Activated naive CD4-positive, alpha-beta T cell treated with anti-CD3 and anti-CD28 coated beads, Interleukin-2, amount 50 U/mL, for 24 hours (primary cell): ENCODE results near the gene ATP2B2.
A peak's percentile ranks its signal among the peaks of the same experiment; 100 is the strongest.

Experiments
- H3K27ac Mint-ChIP-seq: one replicate; pipeline ENCODE4 v1.8.0; 2021; ENCODE audit warnings: mild to moderate bottlenecking, mixed read lengths
- H3K27me3 Mint-ChIP-seq: one replicate; pipeline ENCODE4 v1.8.0; 2021; ENCODE audit warnings: mixed read lengths
- H3K36me3 Mint-ChIP-seq: one replicate; pipeline ENCODE4 v1.8.0; 2021; ENCODE audit warnings: mixed read lengths
- H3K4me1 Mint-ChIP-seq: one replicate; pipeline ENCODE4 v1.8.0; 2021; ENCODE audit warnings: mixed read lengths
- H3K4me3 Mint-ChIP-seq: one replicate; pipeline ENCODE4 v1.8.0; 2021; ENCODE audit warnings: mild to moderate bottlenecking, mixed read lengths
- H3K9me3 Mint-ChIP-seq: one replicate; pipeline ENCODE4 v1.8.0; 2021; ENCODE audit warnings: mixed read lengths

ATP2B2 gene

DNA sequence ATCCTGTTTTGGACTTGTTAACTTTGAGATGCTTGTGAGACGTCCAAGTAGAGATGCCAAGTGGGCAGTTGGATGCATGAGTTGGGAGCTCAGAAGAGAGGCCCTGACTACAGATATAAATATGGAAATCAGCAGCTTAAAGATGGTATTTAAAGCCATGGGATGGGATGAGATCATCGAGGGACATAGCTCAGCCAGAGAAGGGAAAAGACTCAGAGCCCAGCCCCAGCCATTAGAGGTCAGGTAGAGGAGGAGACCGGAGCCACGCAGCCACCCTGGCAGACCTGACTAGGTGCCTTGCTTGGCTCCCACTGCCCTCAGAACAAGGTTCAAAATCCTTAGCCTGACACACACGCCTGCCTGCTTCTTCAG is 31.1 kb downstream of the ATP2B2 start:
- peaks cover 4% of the 10 kb centered on the region for H3K4me1 Mint-ChIP-seq
- H3K27ac Mint-ChIP-seq, result no peak overlapping the region
- H3K4me3 Mint-ChIP-seq, result no peak overlapping the region
- peaks cover 2% of the 10 kb centered on the region for H3K36me3 Mint-ChIP-seq
- peaks cover 5% of the 10 kb centered on the region for H3K27me3 Mint-ChIP-seq
- H3K9me3 Mint-ChIP-seq, result peaks cover 6% of the 10 kb centered on the region

GRCh38 chr3:10473581-10474274 is 31.7 kb downstream of the ATP2B2 start:
- no peak overlapping the region for H3K4me3 Mint-ChIP-seq
- peaks cover 7% of the 10 kb centered on the region for H3K27me3 Mint-ChIP-seq
- H3K36me3 Mint-ChIP-seq, result peaks cover 2% of the 10 kb centered on the region
- H3K27ac Mint-ChIP-seq, result no peak overlapping the region
- H3K4me1 Mint-ChIP-seq, result peaks cover 4% of the 10 kb centered on the region
- peaks cover 6% of the 10 kb centered on the region for H3K9me3 Mint-ChIP-seq

GRCh38 chr3:10472877-10473440 is 32.4 kb downstream of the ATP2B2 start:
- Mint-ChIP-seq H3K4me3 (no peak overlapping the region), H3K9me3 (no peaks in the 10 kb centered on the region), H3K36me3 (no peaks in the 10 kb centered on the region), H3K27ac (peak overlapping the region; percentile 5), H3K4me1 (peaks cover 4% of the 10 kb centered on the region), H3K27me3 (peaks cover 7% of the 10 kb centered on the region)

DNA sequence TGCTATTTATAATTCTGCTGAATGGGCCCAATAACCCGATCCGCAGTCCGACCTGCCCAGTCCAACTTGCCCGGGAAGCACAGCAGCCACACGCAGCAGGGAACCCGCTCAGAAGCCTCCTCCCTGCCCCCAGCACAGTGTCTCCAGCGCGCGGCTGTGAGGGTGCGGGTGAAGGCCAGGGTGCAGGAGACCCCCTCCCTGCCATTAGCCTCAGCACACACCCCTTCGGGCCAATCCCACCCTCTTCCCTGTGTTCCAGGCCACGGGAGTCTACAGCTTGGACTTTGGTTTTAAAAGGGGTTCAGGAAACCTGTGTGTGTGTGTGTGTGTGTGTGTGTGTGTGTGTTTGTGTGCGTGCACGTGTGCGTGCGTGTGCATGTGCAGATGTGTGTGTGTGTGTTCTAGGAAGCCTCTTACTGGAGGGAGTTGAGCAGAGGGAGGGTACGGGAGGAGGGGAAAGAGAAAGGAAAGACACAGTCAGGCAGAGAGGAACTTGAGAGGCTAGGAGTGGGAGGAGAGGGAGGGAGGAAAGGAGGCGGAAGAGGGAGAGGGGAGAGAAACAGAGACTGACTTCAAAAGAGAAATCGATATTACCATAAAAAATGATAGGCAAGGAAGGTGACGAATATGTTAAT is 34.2 kb downstream of the ATP2B2 start:
- Mint-ChIP-seq H3K36me3 (no peaks in the 10 kb centered on the region), H3K4me1 (peaks cover 4% of the 10 kb centered on the region), H3K27ac (no peak overlapping the region), H3K4me3 (no peak overlapping the region), H3K27me3 (peaks cover 7% of the 10 kb centered on the region), H3K9me3 (no peaks in the 10 kb centered on the region)

DNA sequence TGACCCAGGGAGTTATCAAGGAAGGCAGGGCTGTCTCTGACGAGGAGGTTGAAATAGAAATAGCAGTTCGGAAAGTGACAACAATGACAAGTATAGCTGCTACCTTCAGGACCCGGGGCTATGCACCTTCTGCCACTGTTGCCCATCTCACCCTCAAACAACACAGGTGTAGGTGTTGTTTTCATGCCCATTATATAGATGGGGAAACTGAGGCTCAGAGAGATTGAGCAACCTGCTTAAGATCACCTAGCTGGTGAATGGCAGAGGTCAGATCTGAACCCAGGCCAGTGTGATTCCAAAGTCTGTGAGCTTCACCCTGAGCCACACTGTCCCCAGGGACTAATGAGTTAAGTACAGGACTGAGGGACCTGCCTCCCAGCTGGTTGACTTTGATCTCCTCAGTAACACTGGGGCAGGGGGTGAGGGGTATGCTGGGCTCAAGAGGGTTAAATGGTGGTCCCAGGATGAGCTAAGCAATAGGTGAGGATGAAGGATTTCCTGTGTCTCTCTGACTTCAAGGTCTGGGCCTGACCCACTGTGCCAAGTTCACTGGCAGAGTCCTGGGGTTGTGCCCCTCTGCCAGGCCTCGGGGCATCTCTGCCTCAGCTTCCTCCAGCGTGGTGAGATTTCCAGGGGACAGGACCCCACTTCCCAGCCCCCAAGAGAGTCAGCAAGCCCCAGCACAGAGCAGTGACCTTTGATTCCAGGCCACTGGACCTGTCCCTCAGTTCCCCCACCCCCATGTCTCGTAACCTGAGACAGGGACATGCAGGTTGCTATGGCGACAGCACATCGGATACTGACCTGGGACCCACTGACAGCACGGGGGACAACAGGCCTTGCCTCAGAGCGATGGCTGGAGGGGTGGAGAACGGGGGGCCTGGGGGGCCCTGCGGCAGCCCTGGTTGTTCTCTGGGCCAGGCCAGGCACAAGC is 35.0 kb downstream of the ATP2B2 start:
- H3K4me1 Mint-ChIP-seq, result peaks cover 4% of the 10 kb centered on the region
- no peaks in the 10 kb centered on the region for H3K9me3 Mint-ChIP-seq
- no peaks in the 10 kb centered on the region for H3K36me3 Mint-ChIP-seq
- no peak overlapping the region for H3K4me3 Mint-ChIP-seq
- no peak overlapping the region for H3K27ac Mint-ChIP-seq
- H3K27me3 Mint-ChIP-seq, result peaks cover 7% of the 10 kb centered on the region

DNA sequence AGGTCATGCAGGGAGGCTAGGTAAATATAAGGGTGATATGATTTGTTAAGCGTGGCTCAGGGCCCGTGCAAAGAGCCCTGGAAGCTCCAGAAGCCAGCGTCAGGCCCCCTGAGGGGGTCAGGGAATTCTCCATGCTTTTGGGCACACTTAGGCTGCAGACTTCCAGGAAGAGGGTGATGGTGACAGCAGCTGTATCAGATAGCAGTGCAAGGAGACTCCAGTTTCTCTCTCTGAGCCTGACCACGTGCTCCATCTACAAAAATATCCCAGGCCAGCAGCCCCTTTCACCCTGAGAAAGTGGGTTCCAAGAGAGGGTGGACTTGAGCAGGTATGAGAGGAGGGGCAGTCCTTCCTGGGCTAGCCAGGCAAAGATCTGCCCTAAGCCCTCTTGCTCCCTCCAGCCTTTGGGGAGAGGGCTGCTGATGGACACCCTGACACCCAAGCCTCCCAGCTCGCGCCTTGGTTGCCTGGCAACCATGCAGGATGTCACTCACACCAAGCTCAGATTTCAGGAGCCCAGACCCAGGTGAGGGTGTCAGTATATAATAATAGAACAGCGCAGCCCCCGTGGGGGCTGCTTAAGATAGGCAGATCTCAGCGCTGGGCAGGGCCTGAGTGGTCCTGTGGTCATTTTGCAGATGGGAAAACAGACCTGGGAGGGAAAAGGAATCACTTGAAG is 35.8 kb downstream of the ATP2B2 start:
- no peaks in the 10 kb centered on the region for H3K36me3 Mint-ChIP-seq
- peaks cover 7% of the 10 kb centered on the region for H3K27me3 Mint-ChIP-seq
- no peaks in the 10 kb centered on the region for H3K9me3 Mint-ChIP-seq
- H3K4me3 Mint-ChIP-seq, result no peak overlapping the region
- H3K4me1 Mint-ChIP-seq, result peaks cover 4% of the 10 kb centered on the region
- H3K27ac Mint-ChIP-seq, result no peak overlapping the region

DNA sequence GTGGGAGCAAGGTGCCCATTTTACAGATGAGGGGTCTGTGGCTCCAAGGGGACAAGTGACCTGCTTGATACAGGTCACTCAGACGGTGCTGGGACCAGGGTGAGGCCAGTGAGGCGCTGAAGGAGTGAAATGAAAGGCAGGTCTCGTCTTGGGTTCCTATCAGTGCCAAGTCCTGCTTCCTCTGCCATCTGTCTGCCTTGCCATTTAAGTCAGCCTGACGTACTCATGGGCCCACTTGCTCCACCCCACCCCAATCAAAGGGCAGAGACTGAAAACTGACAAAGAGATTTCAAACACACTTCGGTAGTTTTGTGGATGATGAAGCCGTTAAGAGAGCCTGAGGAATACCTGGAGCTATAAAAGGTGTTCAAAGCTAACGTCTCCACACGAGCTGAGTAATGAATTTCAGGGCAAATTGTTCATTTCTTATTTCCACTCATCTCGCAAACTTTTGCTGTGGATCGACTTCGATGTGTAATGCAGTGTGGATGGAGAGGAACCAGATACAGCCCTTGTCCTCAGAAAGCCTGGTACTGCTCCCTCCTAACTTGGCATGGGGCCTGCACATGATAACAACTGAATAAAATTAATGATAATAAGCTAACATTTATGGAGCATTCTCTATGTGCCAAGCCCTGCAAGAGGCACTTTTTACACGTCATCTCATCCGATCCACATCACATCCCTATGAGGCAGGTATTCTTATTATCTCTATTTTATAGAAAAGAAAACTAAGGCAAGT is 36.6 kb downstream of the ATP2B2 start:
- Mint-ChIP-seq H3K36me3 (no peaks in the 10 kb centered on the region), H3K27ac (no peak overlapping the region), H3K4me3 (no peak overlapping the region), H3K4me1 (peaks cover 4% of the 10 kb centered on the region), H3K27me3 (peaks cover 7% of the 10 kb centered on the region), H3K9me3 (no peaks in the 10 kb centered on the region)

DNA sequence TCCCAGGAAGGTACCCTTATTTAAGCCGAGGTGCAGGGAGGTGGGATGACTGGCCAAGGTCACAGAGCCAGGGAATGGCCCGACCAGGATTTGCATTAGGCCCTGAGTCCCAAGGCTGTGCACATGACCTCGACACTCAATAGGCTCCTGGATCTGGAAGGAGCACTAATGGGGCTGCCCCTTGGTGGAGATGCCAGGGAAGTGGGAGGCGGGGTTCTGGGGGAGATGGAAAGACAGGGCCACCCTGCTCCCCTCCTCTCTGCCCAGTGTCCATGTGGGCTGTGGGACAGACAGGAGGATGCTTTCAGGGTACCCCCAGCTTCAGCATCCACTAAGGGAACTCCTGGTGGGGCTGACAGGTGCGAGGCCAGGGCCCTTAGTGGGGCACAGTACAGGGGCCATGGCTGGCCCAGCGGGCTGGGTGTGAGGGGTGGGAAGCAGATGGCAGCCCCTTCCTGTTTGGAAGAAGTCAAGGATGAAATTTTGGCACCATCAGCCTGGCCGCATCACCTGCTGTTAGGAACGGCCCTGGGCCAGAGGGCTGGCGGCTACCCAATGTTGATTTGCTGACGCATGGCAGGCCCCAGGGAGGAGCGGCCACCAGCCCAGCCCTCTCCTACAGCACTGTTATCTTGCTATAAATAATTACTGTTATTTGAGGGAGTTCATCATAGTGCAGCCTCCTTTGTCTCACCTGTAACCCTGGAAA is 37.3 kb downstream of the ATP2B2 start:
- Mint-ChIP-seq H3K4me3 (no peak overlapping the region), H3K27me3 (peaks cover 7% of the 10 kb centered on the region), H3K27ac (no peak overlapping the region), H3K36me3 (no peaks in the 10 kb centered on the region), H3K9me3 (no peaks in the 10 kb centered on the region), H3K4me1 (peaks cover 4% of the 10 kb centered on the region)

DNA sequence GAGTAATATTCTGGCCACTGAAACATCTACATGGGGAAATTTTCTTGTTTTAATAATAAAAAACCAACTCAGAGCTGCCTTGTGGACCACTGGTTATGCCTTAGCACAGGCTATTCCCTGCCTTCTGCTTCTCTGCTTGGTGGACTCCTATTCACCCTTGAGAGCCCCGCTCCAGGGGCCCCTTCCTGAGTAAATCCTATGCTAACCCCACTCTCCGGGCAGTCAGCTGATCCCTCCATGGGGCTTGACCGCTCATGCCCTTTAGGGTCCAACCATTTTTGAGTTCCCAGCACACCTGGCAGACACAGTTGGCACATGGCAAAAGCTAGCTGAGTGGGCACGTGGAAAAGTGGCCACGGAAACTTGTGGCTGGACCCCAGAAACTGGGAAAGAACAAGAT is 38.2 kb downstream of the ATP2B2 start:
- H3K4me3 Mint-ChIP-seq, result no peak overlapping the region
- peaks cover 5% of the 10 kb centered on the region for H3K27me3 Mint-ChIP-seq
- H3K27ac Mint-ChIP-seq, result no peak overlapping the region
- no peaks in the 10 kb centered on the region for H3K36me3 Mint-ChIP-seq
- no peaks in the 10 kb centered on the region for H3K9me3 Mint-ChIP-seq
- peaks cover 4% of the 10 kb centered on the region for H3K4me1 Mint-ChIP-seq

DNA sequence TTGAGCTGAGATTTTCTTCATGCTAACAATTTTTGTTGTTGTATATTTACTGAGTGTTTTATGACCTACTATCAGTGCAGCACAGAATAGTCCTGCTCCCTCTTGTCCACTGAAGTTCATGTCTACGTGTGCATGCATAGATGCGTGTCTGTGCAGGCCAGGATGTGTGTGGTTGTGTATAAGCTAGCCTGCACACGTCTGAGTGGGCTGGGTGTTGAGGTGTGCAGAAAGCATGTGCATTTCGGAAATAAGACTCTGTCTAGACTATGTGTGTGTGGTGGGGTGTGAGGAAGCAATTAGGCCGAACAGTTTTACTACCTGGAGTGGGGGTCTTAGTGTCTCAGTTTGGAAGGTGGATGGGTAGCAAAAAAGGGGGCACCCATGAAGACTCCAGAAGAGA is 39.2 kb downstream of the ATP2B2 start:
- Mint-ChIP-seq H3K27me3 (peaks cover 5% of the 10 kb centered on the region), H3K36me3 (no peaks in the 10 kb centered on the region), H3K9me3 (no peaks in the 10 kb centered on the region), H3K4me1 (peaks cover 2% of the 10 kb centered on the region), H3K4me3 (no peak overlapping the region), H3K27ac (no peak overlapping the region)

DNA sequence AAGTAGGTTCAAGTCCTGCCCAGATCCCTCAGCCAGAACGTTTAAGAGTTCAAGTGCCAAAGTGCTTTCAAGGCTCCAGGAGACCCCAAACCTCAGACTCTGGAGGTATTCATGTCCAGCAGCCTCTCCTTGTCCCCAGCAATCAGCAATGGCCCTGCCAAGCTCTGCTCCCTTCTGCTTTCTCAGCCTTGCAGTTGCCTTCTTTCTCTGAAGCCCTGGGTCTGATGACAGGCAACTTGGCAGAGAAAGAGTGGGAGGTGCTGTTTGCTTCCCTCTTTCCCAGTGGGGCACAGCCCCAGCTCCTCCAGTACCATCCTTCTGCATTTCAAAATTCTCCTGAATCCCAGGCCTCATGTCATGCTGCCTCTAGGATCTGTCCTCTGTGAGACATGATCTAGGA is 40.2 kb downstream of the ATP2B2 start:
- H3K9me3 Mint-ChIP-seq, result no peaks in the 10 kb centered on the region
- H3K4me3 Mint-ChIP-seq, result no peak overlapping the region
- peaks cover 5% of the 10 kb centered on the region for H3K27me3 Mint-ChIP-seq
- no peaks in the 10 kb centered on the region for H3K4me1 Mint-ChIP-seq
- H3K36me3 Mint-ChIP-seq, result no peaks in the 10 kb centered on the region
- H3K27ac Mint-ChIP-seq, result no peak overlapping the region

GRCh38 chr3:10463533-10464434 is 41.6 kb downstream of the ATP2B2 start:
- no peaks in the 10 kb centered on the region for H3K36me3 Mint-ChIP-seq
- no peaks in the 10 kb centered on the region for H3K4me1 Mint-ChIP-seq
- no peaks in the 10 kb centered on the region for H3K9me3 Mint-ChIP-seq
- H3K27me3 Mint-ChIP-seq, result no peaks in the 10 kb centered on the region
- H3K27ac Mint-ChIP-seq, result no peak overlapping the region
- no peak overlapping the region for H3K4me3 Mint-ChIP-seq

DNA sequence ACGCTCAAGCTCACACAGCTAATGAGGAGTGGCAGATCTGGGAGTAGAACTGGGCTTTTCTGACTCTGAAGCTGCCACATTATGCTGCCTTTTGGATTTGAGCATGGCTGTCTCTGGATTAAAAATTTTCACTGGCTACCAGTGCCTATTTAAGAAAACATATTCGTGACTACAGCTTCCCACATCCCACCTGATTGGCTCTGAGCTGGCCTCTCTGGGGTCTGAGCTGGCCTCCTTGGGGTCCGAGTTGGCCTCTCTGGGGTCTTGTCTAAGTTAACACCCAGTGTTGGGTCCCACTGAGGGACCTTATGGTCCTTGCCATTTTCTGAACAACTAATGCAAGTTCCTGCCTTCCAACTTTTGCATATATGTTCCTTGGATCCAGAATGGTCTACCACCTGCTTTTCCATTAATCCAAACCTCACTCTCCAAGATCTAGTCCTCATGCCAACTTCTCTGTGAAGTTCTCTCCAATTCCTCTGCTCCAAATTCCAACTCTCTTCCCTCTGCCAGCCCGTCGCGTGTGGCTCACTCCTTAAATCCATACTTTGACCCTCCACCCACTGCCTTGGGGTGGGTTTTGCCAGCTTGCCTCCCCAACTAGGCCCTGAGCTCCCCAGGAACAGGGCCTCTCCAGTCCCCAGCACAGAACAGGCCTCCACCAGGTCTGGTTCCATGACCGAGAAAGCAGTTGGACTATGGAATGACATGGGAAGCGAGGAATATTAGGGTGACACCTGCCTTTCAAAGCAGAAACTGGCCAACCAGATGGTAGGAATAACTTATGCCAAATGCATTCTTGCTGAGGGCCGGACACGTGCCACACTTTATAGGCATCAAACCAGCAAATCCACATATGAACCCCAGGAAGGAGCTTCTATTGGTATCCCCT is 42.5 kb downstream of the ATP2B2 start:
- no peaks in the 10 kb centered on the region for H3K9me3 Mint-ChIP-seq
- H3K27me3 Mint-ChIP-seq, result no peaks in the 10 kb centered on the region
- no peaks in the 10 kb centered on the region for H3K36me3 Mint-ChIP-seq
- no peak overlapping the region for H3K4me3 Mint-ChIP-seq
- H3K27ac Mint-ChIP-seq, result no peak overlapping the region
- no peaks in the 10 kb centered on the region for H3K4me1 Mint-ChIP-seq
